Measurements from ENCODE around the gene SCGB1A1.
A peak's percentile ranks its signal among the peaks of the same experiment; 100 is the strongest.

The SCGB1A1 gene

DNA sequence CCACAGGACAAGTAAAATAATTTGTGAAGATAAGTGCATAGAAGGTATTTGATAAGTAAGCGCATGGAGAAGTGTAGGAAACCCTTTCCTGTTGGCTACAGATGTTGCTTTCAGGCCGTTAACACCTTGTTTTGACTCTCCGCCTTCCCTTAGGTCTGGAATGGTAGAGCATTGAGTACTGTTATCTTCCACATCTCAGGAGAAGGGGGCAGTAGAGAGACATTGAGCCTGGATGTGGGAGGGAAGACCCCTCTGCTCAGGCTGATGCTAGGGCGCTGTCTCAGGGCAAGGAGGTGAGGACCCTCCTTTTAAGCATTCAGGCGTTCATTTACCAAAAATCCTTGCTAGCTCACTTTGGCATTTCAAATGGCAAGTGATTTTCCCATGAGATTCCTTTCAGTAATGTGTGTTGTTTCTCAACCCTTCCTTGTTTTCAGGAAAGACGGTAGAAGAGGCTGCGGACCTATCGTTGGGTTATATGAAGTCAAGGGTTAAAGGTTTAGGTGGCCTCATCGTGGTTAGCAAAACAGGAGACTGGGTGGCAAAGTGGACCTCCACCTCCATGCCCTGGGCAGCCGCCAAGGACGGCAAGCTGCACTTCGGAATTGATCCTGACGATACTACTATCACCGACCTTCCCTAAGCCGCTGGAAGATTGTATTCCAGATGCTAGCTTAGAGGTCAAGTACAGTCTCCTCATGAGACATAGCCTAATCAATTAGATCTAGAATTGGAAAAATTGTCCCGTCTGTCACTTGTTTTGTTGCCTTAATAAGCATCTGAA, 27.0 kb upstream of the SCGB1A1 start:
- no peak for DNase-seq (ENCODE audit: low read depth)
- TF ChIP-seq CTCF (IDR thresholded peaks at IDR 0.05; ENCODE audit: low read depth, low read length, missing control alignments), result no peak
- H3K4me3 ChIP-seq (ENCODE audit: low read depth, low read length), result no peak overlapping the region

GRCh38 chr11:62392506-62392905, 26.3 kb upstream of the SCGB1A1 start:
- no peak for TF ChIP-seq CTCF (IDR thresholded peaks at IDR 0.05; ENCODE audit: low read depth, low read length, missing control alignments)
- H3K4me3 ChIP-seq (ENCODE audit: low read depth, low read length), result no peak overlapping the region
- no peak for DNase-seq (ENCODE audit: low read depth)

DNA sequence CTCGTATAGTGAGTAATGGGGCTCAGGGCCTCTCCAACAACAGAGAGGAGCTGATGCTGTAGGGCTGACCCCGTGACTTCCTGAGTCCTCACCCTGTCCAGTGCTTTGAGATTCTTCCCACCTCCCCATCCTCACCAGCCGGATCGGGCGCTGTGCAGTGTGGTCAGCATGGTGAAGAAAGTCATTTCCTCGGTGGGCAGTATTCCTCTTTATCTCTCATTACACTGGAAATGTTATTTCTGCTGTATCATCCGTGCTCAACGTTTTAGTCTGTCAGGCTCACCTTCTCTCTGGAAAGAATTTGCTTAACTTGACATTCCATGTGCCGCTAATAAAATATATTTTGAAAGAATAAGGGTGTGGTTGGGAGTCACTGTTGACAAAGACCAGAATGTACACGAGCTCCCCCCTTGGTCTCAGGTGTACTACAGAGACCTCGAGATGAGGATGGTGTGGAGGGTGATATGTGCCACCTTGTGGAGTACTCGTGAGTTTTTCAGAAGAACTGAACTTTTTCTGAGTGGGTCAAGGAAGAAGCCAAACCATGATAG, 25.7 kb upstream of the SCGB1A1 start:
- peak; percentile 42 for TF ChIP-seq CTCF (IDR thresholded peaks at IDR 0.05; ENCODE audit: low read depth, low read length, missing control alignments)
- DNase-seq (ENCODE audit: low read depth), result no peak
- no peak overlapping the region for H3K4me3 ChIP-seq (ENCODE audit: low read depth, low read length)

- H3K4me3 ChIP-seq (ENCODE audit: low read depth, low read length), result no peak overlapping the region
- no peak for TF ChIP-seq CTCF (IDR thresholded peaks at IDR 0.05; ENCODE audit: low read depth, low read length, missing control alignments)
- DNase-seq (ENCODE audit: low read depth), result no peak
These were observed 25.1 kb upstream of the SCGB1A1 start for GRCh38 chr11:62393735-62394134.

DNA sequence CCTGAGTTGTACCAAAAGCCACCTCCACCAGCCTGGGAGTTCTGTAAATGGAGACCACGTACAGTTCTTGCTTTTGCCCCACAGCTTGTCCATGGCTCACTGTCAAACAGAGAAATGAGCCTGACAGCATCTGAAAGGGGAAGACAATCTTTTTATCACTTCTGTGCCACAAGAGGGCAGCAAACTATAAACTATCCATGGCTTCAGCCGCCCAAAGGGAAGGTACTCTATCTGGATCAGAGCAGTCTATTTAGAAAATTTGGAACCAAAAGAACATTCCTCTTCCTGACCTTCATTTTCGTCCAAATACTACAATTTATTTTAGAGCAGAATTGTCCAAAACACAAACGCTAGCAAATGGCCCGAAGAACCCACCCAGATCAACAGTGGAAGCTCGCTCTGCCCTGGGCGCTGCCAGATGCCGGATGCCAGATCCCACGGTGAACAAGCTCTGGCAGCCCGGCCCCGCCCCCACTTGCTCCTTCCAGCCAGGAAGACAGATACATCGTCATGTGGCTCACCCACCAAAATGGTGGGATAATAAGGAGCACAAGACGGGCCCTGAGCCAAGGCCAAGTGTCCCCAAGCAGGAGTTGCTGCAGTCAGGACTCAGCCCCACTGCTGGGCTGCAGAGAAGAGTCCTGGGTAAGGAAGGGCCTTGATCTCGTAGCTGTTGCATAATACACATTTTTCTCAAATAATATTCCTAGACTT, 23.9 kb upstream of the SCGB1A1 start:
- DNase-seq (ENCODE audit: low read depth), result peak; percentile 38
- TF ChIP-seq CTCF (IDR thresholded peaks at IDR 0.05; ENCODE audit: low read depth, low read length, missing control alignments), result peak; percentile 57
- no peak overlapping the region for H3K4me3 ChIP-seq (ENCODE audit: low read depth, low read length)

DNA sequence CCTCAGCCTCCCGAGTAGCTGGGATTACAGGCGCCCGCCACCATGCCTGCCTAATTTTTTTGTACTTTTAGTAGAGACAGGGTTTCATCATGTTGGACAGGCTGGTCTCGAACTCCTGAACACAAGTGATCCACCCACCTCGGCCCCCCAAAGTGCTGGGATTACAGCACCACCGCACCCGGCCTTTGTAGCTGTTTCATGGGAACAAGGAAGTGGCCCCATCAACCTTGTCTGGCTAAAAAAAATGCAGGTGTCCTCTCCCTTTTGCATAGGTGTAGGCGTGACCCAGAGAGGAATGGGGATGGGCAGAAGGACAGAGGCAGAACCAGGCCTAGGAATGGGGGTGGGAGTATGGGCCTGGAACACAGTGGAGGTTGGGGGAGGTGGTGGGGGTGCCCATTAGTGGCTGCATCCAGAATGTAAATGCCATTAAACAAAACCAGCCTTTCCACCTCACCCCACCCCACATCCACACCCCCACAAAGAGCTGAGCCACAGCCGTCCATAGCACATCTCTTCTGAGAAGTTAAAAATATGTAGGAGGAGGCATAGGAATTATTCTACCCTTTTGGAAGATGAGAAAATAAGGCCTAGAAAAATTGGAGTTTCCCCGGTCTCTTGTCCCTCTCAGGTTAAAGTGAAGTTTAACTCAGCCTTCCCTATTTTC, 22.8 kb upstream of the SCGB1A1 start:
- no peak for TF ChIP-seq CTCF (IDR thresholded peaks at IDR 0.05; ENCODE audit: low read depth, low read length, missing control alignments)
- no peak overlapping the region for H3K4me3 ChIP-seq (ENCODE audit: low read depth, low read length)
- DNase-seq (ENCODE audit: low read depth), result no peak

Measured in GM12864 (cell line).